NCI-H1417 treated with DMSO at 0.1 percent for 48 hours (cell line): ENCODE measurements around the gene COMMD6.

Experiments
- DNase-seq: peaks from one replicate; lab custom pipeline; 2025; lab: John Stamatoyannopoulos, UW

Gene COMMD6

GRCh38 chr13:75482070-75482819 lies 55.4 kb downstream of the COMMD6 start, which contains the start of gene TBC1D4:
TBC1D4 (minus strand) TSS chr13:75482169; CDS start chr13:75481767, 402 bp downstream.
- DNase-seq, result peak; percentile 92

- DNase-seq, result no peak
Observed at GRCh38 chr13:75481176-75482069, 56.2 kb downstream of the COMMD6 start.

- peak; percentile 80 for DNase-seq
Observed at GRCh38 chr13:75480671-75481175, 56.9 kb downstream of the COMMD6 start.

GRCh38 chr13:75479102-75479740 lies 58.4 kb downstream of the COMMD6 start:
- DNase-seq, result no peak

GRCh38 chr13:75478659-75479058 lies 59.0 kb downstream of the COMMD6 start:
- DNase-seq, result no peak
